UCSD-AML1 (cell line): ENCODE data around the gene ECD.

Experiments used
- DNase-seq: peaks from one replicate; lab custom pipeline; 2025; ENCODE audit not compliant: unreplicated experiment; lab: John Stamatoyannopoulos, UW

The ECD gene

GRCh38 chr10:73099141-73099540, 68.7 kb downstream of the ECD start:
- no peak for DNase-seq

GRCh38 chr10:73097305-73097670, 70.5 kb downstream of the ECD start:
- no peak for DNase-seq

DNA sequence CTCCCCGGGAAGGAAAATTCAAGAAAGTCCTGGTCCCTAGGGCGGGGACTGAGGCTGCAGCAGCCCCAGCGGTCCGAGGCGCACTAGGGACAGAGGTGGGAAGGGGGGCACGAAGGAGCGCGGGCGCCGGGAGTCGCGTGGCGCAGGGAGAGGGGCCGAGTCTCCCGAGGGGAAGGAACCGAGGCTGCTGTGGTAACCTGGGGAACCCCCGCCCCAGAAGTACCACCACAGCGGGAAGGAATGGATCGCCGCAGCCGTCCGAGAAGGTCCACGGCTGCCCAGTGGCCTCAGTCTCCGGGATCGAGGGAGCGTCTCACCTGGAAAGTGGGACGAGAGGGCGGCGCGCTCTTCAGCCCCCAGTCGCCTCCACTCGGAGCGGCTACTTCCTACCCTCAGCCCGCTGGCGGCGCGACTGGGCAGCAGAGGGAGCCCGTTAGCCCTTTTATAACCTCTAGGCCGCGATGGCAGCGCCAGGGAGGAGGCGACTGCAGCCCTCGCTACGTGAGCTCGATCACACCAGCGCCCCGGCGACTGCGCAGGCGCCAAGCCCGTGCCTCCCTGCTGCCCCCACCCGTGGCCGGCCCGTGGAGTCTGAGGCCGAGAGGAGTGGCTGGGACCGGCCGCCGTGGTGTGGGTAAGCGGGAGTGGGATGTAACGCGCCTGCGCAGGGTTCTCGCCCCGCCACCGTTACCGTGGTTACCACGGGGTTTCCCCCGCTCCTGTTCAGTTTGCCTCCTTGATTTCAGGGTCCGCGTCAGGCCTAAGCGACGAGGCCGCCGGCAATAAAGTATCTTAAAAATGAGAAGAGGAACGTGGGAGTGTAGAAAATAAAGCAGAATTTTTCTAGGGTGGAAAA, 71.1 kb downstream of the ECD start, which contains the start of gene P4HA1:
P4HA1 (minus strand) TSS at position 418 of the 856 bp plus-strand sequence. CDS start 21,983 bp downstream, outside the sequence.
- DNase-seq: peak; percentile 100

DNA sequence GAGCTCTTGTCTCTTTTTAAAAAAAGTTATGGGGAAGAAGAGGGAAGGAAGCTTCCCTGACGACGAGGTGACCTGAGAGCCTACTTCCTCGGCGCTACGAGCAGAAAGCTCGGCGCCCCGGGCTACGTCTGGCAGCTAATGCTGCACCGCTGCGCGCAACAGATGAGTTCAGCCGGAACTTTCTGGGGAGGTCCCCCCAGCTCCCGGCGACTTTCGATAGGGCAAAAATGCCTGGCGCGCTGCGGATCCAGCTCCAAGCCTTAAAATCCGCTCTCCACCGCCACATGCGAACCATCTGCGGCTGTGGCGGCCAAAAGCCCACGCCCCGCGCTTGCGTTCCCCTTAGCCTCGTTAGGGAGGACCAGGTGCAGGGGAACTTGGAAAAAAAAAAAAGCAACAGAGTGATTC, 71.8 kb downstream of the ECD start:
- peak; percentile 75 for DNase-seq

DNA sequence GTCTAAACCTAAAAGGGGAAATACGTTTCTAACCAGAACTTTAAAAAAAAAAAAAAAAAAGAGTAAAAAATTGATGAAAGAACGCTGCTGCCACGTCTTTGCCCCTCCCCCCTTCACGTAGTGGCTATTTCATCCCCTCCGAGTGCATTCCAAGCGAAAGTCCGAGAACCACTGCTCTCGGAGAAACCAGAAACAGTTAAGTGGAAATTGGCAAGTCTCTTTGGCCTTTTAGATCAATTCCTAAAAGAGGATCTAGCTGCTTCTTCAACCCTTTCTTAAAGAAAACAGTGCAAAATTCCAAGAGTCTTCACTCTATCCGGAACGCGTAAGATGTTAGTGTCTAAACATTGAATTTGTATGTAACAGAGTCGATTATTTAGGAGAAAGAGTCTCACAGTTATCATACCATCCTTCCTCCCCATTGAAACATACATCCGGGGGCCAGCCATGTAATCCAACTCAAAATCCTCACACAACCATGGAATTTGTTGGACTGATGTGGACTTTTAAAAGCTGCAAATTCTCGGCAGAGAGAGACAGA, 72.3 kb downstream of the ECD start:
- peak; percentile 43 for DNase-seq

GRCh38 chr10:73094986-73095480, 72.8 kb downstream of the ECD start:
- no peak for DNase-seq

GRCh38 chr10:73093922-73094850, 73.6 kb downstream of the ECD start:
- no peak for DNase-seq

DNA sequence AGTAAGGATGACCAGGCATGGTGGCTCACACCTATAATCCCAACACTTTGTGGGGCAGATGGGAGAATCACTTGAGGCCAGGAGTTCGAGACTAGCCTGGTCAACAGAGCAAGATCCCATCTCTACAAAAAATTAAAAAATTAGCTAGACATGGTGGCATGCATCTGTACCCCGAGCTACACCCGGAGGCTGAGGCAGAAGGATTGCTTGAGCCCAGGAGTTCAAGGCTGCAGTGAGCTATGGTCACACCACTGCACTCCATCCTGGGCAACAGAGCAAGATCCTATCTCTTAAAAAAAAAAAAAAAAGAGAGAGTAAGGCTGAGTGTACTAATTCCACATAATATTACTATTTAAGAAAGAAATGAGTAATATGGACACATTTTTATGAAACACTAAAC, 75.0 kb downstream of the ECD start:
- DNase-seq: no peak

GRCh38 chr10:73088304-73088703, 79.5 kb downstream of the ECD start:
- DNase-seq: no peak

DNA sequence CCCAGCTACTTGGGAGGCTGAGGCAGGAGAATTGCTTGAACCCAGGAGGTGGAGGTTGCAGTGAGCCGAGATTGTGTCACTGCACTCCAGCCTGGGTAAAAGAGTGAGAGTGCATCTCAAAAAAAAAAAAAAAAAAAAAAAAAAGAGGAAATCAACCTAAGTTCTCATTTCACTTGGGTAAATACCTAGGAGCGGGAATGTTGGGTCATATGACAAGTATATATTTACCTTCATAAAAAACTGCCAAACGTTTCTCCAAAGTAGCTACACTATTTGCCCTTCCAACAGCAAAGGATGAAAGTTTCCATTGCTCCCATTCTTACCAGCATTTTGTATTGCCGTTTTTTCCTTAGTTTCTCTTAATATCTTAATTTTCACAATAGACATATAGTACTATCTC, 81.0 kb downstream of the ECD start:
- no peak for DNase-seq

DNA sequence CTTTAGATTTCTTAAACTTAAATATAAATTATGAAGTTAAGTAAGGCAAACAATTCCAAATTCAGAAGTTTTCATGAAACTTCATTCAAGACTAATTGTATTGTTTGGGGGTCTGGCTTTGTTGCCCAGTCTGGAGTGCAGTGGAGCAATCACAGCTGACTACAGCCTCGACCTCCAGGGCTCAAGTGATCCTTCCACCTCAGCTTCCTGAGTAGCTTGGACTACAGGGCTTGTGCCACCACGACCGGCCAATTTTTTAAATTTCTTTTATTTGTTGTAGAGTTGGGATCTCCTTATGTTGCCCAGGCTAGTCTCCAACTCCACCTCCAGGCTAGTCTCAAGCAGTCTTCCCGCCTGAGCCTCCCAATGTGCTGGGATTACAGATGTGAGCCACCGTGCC, 83.6 kb downstream of the ECD start:
- DNase-seq: no peak
